Activated naive CD8-positive, alpha-beta T cell treated with anti-CD3 and anti-CD28 coated beads for 36 hours (primary cell): ENCODE results near the gene CCDC169. TPM values are rescaled to one million over a fixed set of nuclear protein-coding genes. Genes with fewer than 3 reads are reported as not detected.
"Not testable (repeated sequence)": the region's sequence is repeated elsewhere in the genome, so short reads cannot be mapped to it uniquely, and the experiment has no call there.

Experiments used
- DNase-seq: peaks from one replicate; pipeline ENCODE4 v3.0.0; 2021
- H3K27ac Mint-ChIP-seq: one replicate; pipeline ENCODE4 v1.8.0; 2022; ENCODE audit warnings: mild to moderate bottlenecking, moderate library complexity, mixed read lengths
- H3K27me3 Mint-ChIP-seq: one replicate; pipeline ENCODE4 v1.8.0; 2022; ENCODE audit warnings: mild to moderate bottlenecking, mixed read lengths
- H3K36me3 Mint-ChIP-seq: one replicate; pipeline ENCODE4 v1.8.0; 2021; ENCODE audit warnings: mild to moderate bottlenecking, mixed read lengths
- H3K4me1 Mint-ChIP-seq: one replicate; pipeline ENCODE4 v1.8.0; 2021; ENCODE audit warnings: mixed read lengths
- H3K4me3 Mint-ChIP-seq: one replicate; pipeline ENCODE4 v1.8.0; 2022; ENCODE audit warnings: mild to moderate bottlenecking, moderate library complexity, mixed read lengths
- H3K9me3 Mint-ChIP-seq: one replicate; pipeline ENCODE4 v1.8.0; 2022; ENCODE audit warnings: mixed read lengths
- total RNA-seq, 2 experiments: library from RNA; stranded (reverse); gene quantifications; one replicate each; pipeline ENCODE4 v1.2.3, GENCODE V29; 2021

CCDC169 gene
- under 1 TPM in 1 of 2 experiments, not detected in 1; 0.28 TPM for total RNA-seq

GRCh38 chr13:36297366-36298338 lies at the start of gene CCDC169:
CCDC169 (minus strand) TSS chr13:36297814; CDS start chr13:36297719, 95 bp downstream.
- H3K27ac Mint-ChIP-seq, result peak within 1 kb of the TSS; percentile 28
- peaks cover 3% of the 10 kb centered on the region for H3K36me3 Mint-ChIP-seq
- H3K9me3 Mint-ChIP-seq, result no peaks in the 10 kb centered on the region
- H3K4me3 Mint-ChIP-seq, result peak within 1 kb of the TSS; percentile 83
- peaks cover 48% of the 10 kb centered on the region for H3K27me3 Mint-ChIP-seq
- peaks cover 15% of the 10 kb centered on the region for H3K4me1 Mint-ChIP-seq
- peak; percentile 66 for DNase-seq

- Mint-ChIP-seq H3K36me3 (peaks cover 5% of the 10 kb centered on the region), H3K27ac (peak within 1 kb of the TSS; percentile 91), H3K4me3 (peak within 1 kb of the TSS; percentile 88), H3K9me3 (no peaks in the 10 kb centered on the region), H3K4me1 (peaks cover 37% of the 10 kb centered on the region), H3K27me3 (no peaks in the 10 kb centered on the region)
- DNase-seq, result peak; percentile 88
Measured at GRCh38 chr13:36346222-36347083, 48.8 kb upstream of the CCDC169 start, which contains the start of gene SPART. SPART (minus strand) TSS chr13:36346394; CDS start chr13:36335830, 10,564 bp downstream.

GRCh38 chr13:36345438-36346221 lies 48.0 kb upstream of the CCDC169 start:
- H3K27ac Mint-ChIP-seq, result peak overlapping the region; percentile 91
- H3K4me3 Mint-ChIP-seq, result peak overlapping the region; percentile 88
- DNase-seq, result peak; percentile 35
- H3K36me3 Mint-ChIP-seq, result peaks cover 5% of the 10 kb centered on the region
- no peaks in the 10 kb centered on the region for H3K27me3 Mint-ChIP-seq
- H3K9me3 Mint-ChIP-seq, result no peaks in the 10 kb centered on the region
- H3K4me1 Mint-ChIP-seq, result peaks cover 40% of the 10 kb centered on the region

GRCh38 chr13:36344886-36345437 lies 47.3 kb upstream of the CCDC169 start:
- peak; percentile 2 for DNase-seq
- Mint-ChIP-seq H3K9me3 (no peaks in the 10 kb centered on the region), H3K27me3 (no peaks in the 10 kb centered on the region), H3K36me3 (peaks cover 5% of the 10 kb centered on the region), H3K4me3 (peak overlapping the region; percentile 88), H3K4me1 (peaks cover 40% of the 10 kb centered on the region), H3K27ac (peak overlapping the region; percentile 91)

- H3K27ac Mint-ChIP-seq, result no peak overlapping the region
- H3K4me3 Mint-ChIP-seq, result peak overlapping the region; percentile 27
- peaks cover 43% of the 10 kb centered on the region for H3K4me1 Mint-ChIP-seq
- no peak for DNase-seq
- H3K27me3 Mint-ChIP-seq, result no peaks in the 10 kb centered on the region
- peaks cover 5% of the 10 kb centered on the region for H3K36me3 Mint-ChIP-seq
- no peaks in the 10 kb centered on the region for H3K9me3 Mint-ChIP-seq
Measured at GRCh38 chr13:36344173-36344572, 46.6 kb upstream of the CCDC169 start.

- peaks cover 44% of the 10 kb centered on the region for H3K4me1 Mint-ChIP-seq
- H3K9me3 Mint-ChIP-seq, result no peaks in the 10 kb centered on the region
- peak overlapping the region; percentile 27 for H3K4me3 Mint-ChIP-seq
- H3K27ac Mint-ChIP-seq, result no peak overlapping the region
- H3K27me3 Mint-ChIP-seq, result no peaks in the 10 kb centered on the region
- no peak for DNase-seq
- peaks cover 8% of the 10 kb centered on the region for H3K36me3 Mint-ChIP-seq
Measured at GRCh38 chr13:36343766-36344165, 46.2 kb upstream of the CCDC169 start.

GRCh38 chr13:36342715-36343114 lies 45.1 kb upstream of the CCDC169 start:
- H3K9me3 Mint-ChIP-seq, result no peaks in the 10 kb centered on the region
- H3K4me3 Mint-ChIP-seq, result no peak overlapping the region
- H3K4me1 Mint-ChIP-seq, result peaks cover 47% of the 10 kb centered on the region
- H3K36me3 Mint-ChIP-seq, result peaks cover 8% of the 10 kb centered on the region
- no peak overlapping the region for H3K27ac Mint-ChIP-seq
- DNase-seq, result no peak
- no peaks in the 10 kb centered on the region for H3K27me3 Mint-ChIP-seq

- Mint-ChIP-seq H3K36me3 (peaks cover 12% of the 10 kb centered on the region), H3K4me1 (peaks cover 50% of the 10 kb centered on the region), H3K27ac (no peak overlapping the region), H3K4me3 (no peak overlapping the region), H3K9me3 (no peaks in the 10 kb centered on the region), H3K27me3 (no peaks in the 10 kb centered on the region)
- no peak for DNase-seq
Measured at GRCh38 chr13:36341718-36342117, 44.1 kb upstream of the CCDC169 start.

- peaks cover 53% of the 10 kb centered on the region for H3K4me1 Mint-ChIP-seq
- H3K4me3 Mint-ChIP-seq, result no peak overlapping the region
- DNase-seq, result no peak
- H3K27ac Mint-ChIP-seq, result no peak overlapping the region
- H3K36me3 Mint-ChIP-seq, result peaks cover 16% of the 10 kb centered on the region
- no peaks in the 10 kb centered on the region for H3K27me3 Mint-ChIP-seq
- no peaks in the 10 kb centered on the region for H3K9me3 Mint-ChIP-seq
Measured at GRCh38 chr13:36339600-36340155, 42.1 kb upstream of the CCDC169 start.

GRCh38 chr13:36337938-36338641 lies 40.5 kb upstream of the CCDC169 start:
- no peaks in the 10 kb centered on the region for H3K27me3 Mint-ChIP-seq
- H3K36me3 Mint-ChIP-seq, result peaks cover 14% of the 10 kb centered on the region

GRCh38 chr13:36332986-36333385 lies 35.4 kb upstream of the CCDC169 start:
- DNase-seq, result no peak
- Mint-ChIP-seq H3K9me3 (no peaks in the 10 kb centered on the region), H3K36me3 (peaks cover 22% of the 10 kb centered on the region), H3K4me3 (no peak overlapping the region), H3K27ac (no peak overlapping the region), H3K27me3 (no peaks in the 10 kb centered on the region), H3K4me1 (peaks cover 31% of the 10 kb centered on the region)

More at GRCh38 chr13:36337938-36338641, 40.5 kb upstream of the CCDC169 start:
- Mint-ChIP-seq H3K4me1 (peaks cover 51% of the 10 kb centered on the region), H3K9me3 (no peaks in the 10 kb centered on the region), H3K4me3 (no peak overlapping the region), H3K27ac (no peak overlapping the region)
- DNase-seq, result no peak

GRCh38 chr13:36332255-36332654 lies 34.6 kb upstream of the CCDC169 start:
- DNase-seq, H3K27ac Mint-ChIP-seq, H3K27me3 Mint-ChIP-seq, H3K4me3 Mint-ChIP-seq, H3K9me3 Mint-ChIP-seq: not testable (repeated sequence)
- H3K36me3 Mint-ChIP-seq, result peaks cover 20% of the 10 kb centered on the region
- peaks cover 29% of the 10 kb centered on the region for H3K4me1 Mint-ChIP-seq

GRCh38 chr13:36331280-36331679 lies 33.7 kb upstream of the CCDC169 start:
- Mint-ChIP-seq H3K27me3 (no peaks in the 10 kb centered on the region), H3K27ac (no peak overlapping the region), H3K4me3 (no peak overlapping the region), H3K36me3 (peaks cover 20% of the 10 kb centered on the region), H3K9me3 (no peaks in the 10 kb centered on the region), H3K4me1 (peaks cover 20% of the 10 kb centered on the region)
- no peak for DNase-seq
